ENCODE measurements around the gene ZNHIT2. TPM values are rescaled to one million over a fixed set of nuclear protein-coding genes. Genes with fewer than 3 reads are reported as not detected.

Gene ZNHIT2
- total and polyA plus RNA-seq, 2 of the 8 experiments (the other 6 are each of a cell fraction or from before 2014, with no cell fraction given), result 13.0 to 16.1 TPM

GRCh38 chr11:65109231-65110198 lies 8.0 kb downstream of the ZNHIT2 start (continued):
- TF ChIP-seq RAD21 (IDR thresholded peaks at IDR 0.05 in 1 of 2, conservative IDR thresholded peaks at IDR 0.05 in 1 of 2; ENCODE audit: low read depth in 2 of 2, low read length in 2 of 2), result no peak
- no peak; the same call in 1 of the 2 replicates for TF ChIP-seq POLR2AphosphoS5 (IDR thresholded peaks at IDR 0.05; ENCODE audit: low read depth, low read length)
